Measurements from ENCODE around the gene CYP4B1.

DNA sequence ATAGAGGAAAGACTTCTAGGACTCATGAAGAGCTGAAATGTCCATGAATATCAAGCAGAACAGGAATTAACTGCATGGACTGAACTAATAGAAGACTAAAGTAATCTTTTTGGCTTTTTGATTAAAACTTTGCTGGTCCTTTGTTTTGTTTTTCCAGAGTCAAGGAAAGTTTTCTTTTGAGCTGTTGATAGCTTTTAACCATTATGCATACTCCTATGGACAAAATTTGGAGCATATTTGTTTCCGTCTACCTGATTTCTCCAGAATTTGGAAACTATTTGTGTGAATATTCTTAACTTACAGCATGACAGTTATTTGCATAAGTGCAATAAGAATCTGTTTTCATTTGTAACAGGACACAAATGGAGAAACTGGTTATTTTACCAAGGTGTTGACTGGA lies 24.5 kb upstream of the CYP4B1 start:
- TF ChIP-seq EZH2phosphoT487 (IDR thresholded peaks at IDR 0.05; ENCODE audit: borderline replicate concordance, low read depth, low read length) (no peak), CTCF (conservative IDR thresholded peaks at IDR 0.05; ENCODE audit: low read length) (no peak)
